ENCODE data around the gene TMEM182.

Gene TMEM182

GRCh38 chr2:102764083-102764482, 2.3 kb downstream of the TMEM182 start:
- no peak overlapping the region for H3K27ac ChIP-seq
- no peak for DNase-seq (ENCODE audit: low read depth, low spot score)

- H3K27ac ChIP-seq: no peak overlapping the region
- no peak for DNase-seq (ENCODE audit: low read depth, low spot score)
These were observed 3.2 kb downstream of the TMEM182 start for GRCh38 chr2:102765061-102765460.

- no peak for DNase-seq (ENCODE audit: low read depth, low spot score)
- H3K27ac ChIP-seq: no peak overlapping the region
These were observed 6.4 kb downstream of the TMEM182 start for GRCh38 chr2:102768253-102768652.

- no peak for DNase-seq (ENCODE audit: low read depth, low spot score)
- no peak overlapping the region for H3K27ac ChIP-seq
These were observed 7.1 kb downstream of the TMEM182 start for GRCh38 chr2:102768892-102769291.

GRCh38 chr2:102770506-102770905, 8.7 kb downstream of the TMEM182 start:
- no peak overlapping the region for H3K27ac ChIP-seq
- no peak for DNase-seq (ENCODE audit: low read depth, low spot score)

- H3K27ac ChIP-seq: no peak overlapping the region
- no peak for DNase-seq (ENCODE audit: low read depth, low spot score)
These were observed 9.3 kb downstream of the TMEM182 start for GRCh38 chr2:102771114-102771513.

- no peak overlapping the region for H3K27ac ChIP-seq
- no peak for DNase-seq (ENCODE audit: low read depth, low spot score)
These were observed 10.8 kb downstream of the TMEM182 start for GRCh38 chr2:102772659-102773058.

- no peak for DNase-seq (ENCODE audit: low read depth, low spot score)
- no peak overlapping the region for H3K27ac ChIP-seq
These were observed 11.4 kb downstream of the TMEM182 start for GRCh38 chr2:102773149-102773705.

GRCh38 chr2:102778260-102778659, 16.4 kb downstream of the TMEM182 start:
- no peak overlapping the region for H3K27ac ChIP-seq
- DNase-seq (ENCODE audit: low read depth, low spot score): no peak

- no peak for DNase-seq (ENCODE audit: low read depth, low spot score)
- no peak overlapping the region for H3K27ac ChIP-seq
These were observed 18.6 kb downstream of the TMEM182 start for GRCh38 chr2:102780467-102780866.

- DNase-seq (ENCODE audit: low read depth, low spot score): no peak
- no peak overlapping the region for H3K27ac ChIP-seq
These were observed 20.4 kb downstream of the TMEM182 start for GRCh38 chr2:102782187-102782586.

GRCh38 chr2:102782933-102783332, 21.1 kb downstream of the TMEM182 start:
- DNase-seq (ENCODE audit: low read depth, low spot score): no peak
- H3K27ac ChIP-seq: no peak overlapping the region

- no peak for DNase-seq (ENCODE audit: low read depth, low spot score)
- H3K27ac ChIP-seq: no peak overlapping the region
These were observed 21.8 kb downstream of the TMEM182 start for GRCh38 chr2:102783506-102784183.

GRCh38 chr2:102784940-102785339, 23.1 kb downstream of the TMEM182 start:
- H3K27ac ChIP-seq: no peak overlapping the region
- DNase-seq (ENCODE audit: low read depth, low spot score): no peak

- H3K27ac ChIP-seq: no peak overlapping the region
- no peak for DNase-seq (ENCODE audit: low read depth, low spot score)
These were observed 26.5 kb downstream of the TMEM182 start for GRCh38 chr2:102788216-102788884.

GRCh38 chr2:102788885-102789260, 27.0 kb downstream of the TMEM182 start:
- H3K27ac ChIP-seq: no peak overlapping the region
- DNase-seq (ENCODE audit: low read depth, low spot score): no peak

- no peak overlapping the region for H3K27ac ChIP-seq
- DNase-seq (ENCODE audit: low read depth, low spot score): no peak
These were observed 27.7 kb downstream of the TMEM182 start for GRCh38 chr2:102789349-102790090.

- DNase-seq (ENCODE audit: low read depth, low spot score): no peak
- no peak overlapping the region for H3K27ac ChIP-seq
These were observed 28.2 kb downstream of the TMEM182 start for GRCh38 chr2:102790091-102790455.

- no peak for DNase-seq (ENCODE audit: low read depth, low spot score)
- H3K27ac ChIP-seq: no peak overlapping the region
These were observed 30.9 kb downstream of the TMEM182 start for GRCh38 chr2:102792568-102793208.

GRCh38 chr2:102795641-102796040, 33.8 kb downstream of the TMEM182 start:
- DNase-seq (ENCODE audit: low read depth, low spot score): no peak
- no peak overlapping the region for H3K27ac ChIP-seq

- no peak overlapping the region for H3K27ac ChIP-seq
- no peak for DNase-seq (ENCODE audit: low read depth, low spot score)
These were observed 34.5 kb downstream of the TMEM182 start for GRCh38 chr2:102796337-102796736.
